Tibial artery (tissue), 4 donors: ENCODE results near the gene PSAP.

Experiments used
- DNase-seq, 2 donors: peaks; one replicate each; pipeline ENCODE4 v3.0.0-alpha.2; 2019
- H3K27ac ChIP-seq, 2 donors: fragments of 200-600 bp; sonication (generic) in 1 of 2; 1 replicate in 1 of 2; 2 replicates in 1 of 2; pipeline ENCODE4 v1.5.1; 2018 to 2019; ENCODE audit warnings: mild to moderate bottlenecking in 1 of 2
- H3K27me3 ChIP-seq, 2 donors: fragments of 200-600 bp; sonication (generic) in 1 of 2; one replicate each; pipeline versions ENCODE4 v1.5.1 to v1.6.0; 2016 to 2019
- H3K36me3 ChIP-seq, 3 donors: fragments of 200-600 bp; sonication (generic) in 2 of 3; one replicate each; pipeline ENCODE4 v1.5.1; 2016 to 2019; ENCODE audit warnings: mild to moderate bottlenecking in 2 of 3
- H3K4me1 ChIP-seq, 4 donors: fragments of 200-600 bp; sonication (generic) in 2 of 4; 1 replicate in 3 of 4; 2 replicates in 1 of 4; pipeline ENCODE4 v1.5.1; 2016 to 2019
- H3K4me3 ChIP-seq, 2 donors: fragments of 200-600 bp; sonication (generic) in 1 of 2; 1 replicate in 1 of 2; 2 replicates in 1 of 2; pipeline ENCODE4 v1.5.1; 2018 to 2019; ENCODE audit warnings: mild to moderate bottlenecking in 2 of 2
- H3K9me3 ChIP-seq, 3 donors: fragments of 200-600 bp; sonication (generic) in 1 of 3; one replicate each; pipeline ENCODE4 v1.5.1; 2016 to 2019
- CTCF ChIP-seq, 2 experiments: fragments of 200-600 bp in 1 of 2; fragments of 450-650 bp in 1 of 2; IDR thresholded peaks; one replicate each; pipeline ENCODE4 v1.5.1; 2017 to 2019; ENCODE audit warnings: antibody characterized with exemption in 2 of 2, mild to moderate bottlenecking in 1 of 2, moderate library complexity in 1 of 2
- intact Hi-C: fragments of 100-400 bp; cut with DNase I; formaldehyde crosslinking; loops from one replicate; pipeline ENCODE4 v1.15.0; 2023; ENCODE audit warnings: low total_unique reads

The PSAP gene

GRCh38 chr10:71789871-71790270 lies 61.2 kb downstream of the PSAP start:
- no peak for TF ChIP-seq CTCF (IDR thresholded peaks at IDR 0.05)
- no peaks in the 10 kb centered on the region for H3K9me3 ChIP-seq
- no peak overlapping the region for H3K4me3 ChIP-seq
- H3K27me3 ChIP-seq: peaks cover 0 to 11% of the 10 kb centered on the region in 2 donors
- no peaks in the 10 kb centered on the region for H3K36me3 ChIP-seq
- DNase-seq: no peak
- no peaks in the 10 kb centered on the region for H3K4me1 ChIP-seq
- H3K27ac ChIP-seq: no peak overlapping the region
- intact Hi-C loops: no loop called here

- Histone ChIP-seq H3K36me3 (no peaks in the 10 kb centered on the region), H3K4me1 (no peaks in the 10 kb centered on the region), H3K9me3 (no peaks in the 10 kb centered on the region), H3K27me3 (peaks cover 0 to 11% of the 10 kb centered on the region in 2 donors), H3K27ac (no peak overlapping the region), H3K4me3 (no peak overlapping the region)
- no peak for DNase-seq
- no peak for TF ChIP-seq CTCF (IDR thresholded peaks at IDR 0.05)
- intact Hi-C loops: no loop called here
Measured at GRCh38 chr10:71788954-71789353, 62.1 kb downstream of the PSAP start.

- intact Hi-C loops: no loop called here
- H3K27ac ChIP-seq: no peak overlapping the region
- H3K36me3 ChIP-seq: no peaks in the 10 kb centered on the region
- TF ChIP-seq CTCF (IDR thresholded peaks at IDR 0.05): no peak
- peaks cover 0 to 6% of the 10 kb centered on the region in 2 donors for H3K27me3 ChIP-seq
- H3K9me3 ChIP-seq: no peaks in the 10 kb centered on the region
- no peak for DNase-seq
- H3K4me3 ChIP-seq: no peak overlapping the region
- no peaks in the 10 kb centered on the region for H3K4me1 ChIP-seq
Measured at GRCh38 chr10:71784679-71785272, 66.3 kb downstream of the PSAP start.

- TF ChIP-seq CTCF (IDR thresholded peaks at IDR 0.05): no peak
- intact Hi-C loops: no loop called here
Measured at GRCh38 chr10:71783917-71784678, 67.0 kb downstream of the PSAP start.

GRCh38 chr10:71782917-71783490 lies 68.0 kb downstream of the PSAP start:
- intact Hi-C loops: no loop called here
- Histone ChIP-seq H3K4me3 (no peak overlapping the region), H3K36me3 (no peaks in the 10 kb centered on the region), H3K27me3 (no peaks in the 10 kb centered on the region), H3K4me1 (no peaks in the 10 kb centered on the region), H3K27ac (no peak overlapping the region), H3K9me3 (no peaks in the 10 kb centered on the region)
- peak in 1 of 2 donors; percentile 43 for DNase-seq
- no peak for TF ChIP-seq CTCF (IDR thresholded peaks at IDR 0.05)

More at GRCh38 chr10:71783917-71784678, 67.0 kb downstream of the PSAP start:
- Histone ChIP-seq H3K4me1 (no peaks in the 10 kb centered on the region), H3K4me3 (no peak overlapping the region), H3K9me3 (no peaks in the 10 kb centered on the region), H3K36me3 (no peaks in the 10 kb centered on the region), H3K27ac (no peak overlapping the region), H3K27me3 (peaks cover 0 to under 1% of the 10 kb centered on the region in 2 donors)
- no peak for DNase-seq
